T-helper 22 cell (primary cell): ENCODE data around the gene RCN2.
A peak's percentile ranks its signal among the peaks of the same experiment; 100 is the strongest.
"Not testable (repeated sequence)": the region's sequence is repeated elsewhere in the genome, so short reads cannot be mapped to it uniquely, and the experiment has no call there.

Source experiments
- DNase-seq: peaks from one replicate; pipeline ENCODE4 v3.0.0-alpha.2; 2020; ENCODE audit warnings: low read depth

Gene RCN2

GRCh38 chr15:76932135-76932966 lies 802 bp downstream of the RCN2 start:
- no peak for DNase-seq

DNA sequence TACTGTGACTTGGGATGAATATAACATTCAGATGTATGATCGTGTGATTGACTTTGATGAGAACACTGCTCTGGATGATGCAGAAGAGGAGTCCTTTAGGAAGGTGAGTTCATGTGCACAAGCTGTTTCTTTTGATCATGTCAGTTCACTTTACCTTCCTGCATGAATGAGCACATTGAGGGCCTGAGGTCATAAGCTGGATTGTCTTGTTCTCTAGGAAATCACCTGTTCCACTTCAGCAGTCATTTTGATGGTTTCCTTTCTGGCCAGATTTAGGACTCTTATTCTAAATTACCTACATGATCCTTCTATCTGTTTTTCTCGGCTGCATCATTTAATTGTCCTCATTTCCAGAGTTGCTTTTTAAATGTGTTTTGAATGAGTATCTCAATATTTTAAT lies 4.1 kb downstream of the RCN2 start:
- DNase-seq, result no peak

DNA sequence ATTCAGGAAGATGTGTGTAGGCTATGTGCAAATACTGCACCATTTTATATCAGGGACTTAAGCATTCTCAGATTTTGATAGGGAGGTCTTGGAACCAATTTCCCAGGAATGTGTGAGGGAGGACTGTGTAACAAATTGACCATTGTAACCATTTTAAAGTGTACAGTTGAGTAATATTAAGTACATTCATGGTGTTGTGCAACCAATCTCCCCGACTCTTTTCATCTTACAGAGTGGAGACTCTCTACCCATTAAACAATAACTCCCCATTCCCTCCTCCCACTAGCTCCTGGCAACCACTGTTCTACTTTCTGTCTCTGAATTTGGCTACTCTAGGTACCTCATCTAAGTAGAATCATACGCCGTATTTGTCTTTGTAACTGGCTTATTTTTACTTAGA lies 5.1 kb downstream of the RCN2 start:
- no peak for DNase-seq

DNA sequence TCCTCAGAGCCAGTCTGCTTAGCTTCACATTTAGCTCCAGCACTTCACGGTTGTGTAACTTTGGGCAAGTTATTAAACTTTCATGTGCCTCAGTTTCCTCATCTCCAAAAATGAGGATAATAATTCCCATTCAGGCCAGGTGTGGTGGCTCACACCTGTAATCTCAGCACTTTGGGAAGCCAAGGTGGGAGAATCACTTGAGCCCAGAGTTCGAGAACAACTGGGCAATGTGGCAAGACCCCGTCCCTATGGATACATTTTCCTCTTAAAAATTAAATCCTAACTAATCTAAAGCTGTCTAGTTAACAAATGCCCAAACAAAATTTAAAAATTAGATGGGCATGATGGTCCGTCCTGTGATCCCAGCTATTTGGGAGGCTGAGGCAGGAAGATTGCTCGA lies 7.2 kb downstream of the RCN2 start:
- no peak for DNase-seq

DNA sequence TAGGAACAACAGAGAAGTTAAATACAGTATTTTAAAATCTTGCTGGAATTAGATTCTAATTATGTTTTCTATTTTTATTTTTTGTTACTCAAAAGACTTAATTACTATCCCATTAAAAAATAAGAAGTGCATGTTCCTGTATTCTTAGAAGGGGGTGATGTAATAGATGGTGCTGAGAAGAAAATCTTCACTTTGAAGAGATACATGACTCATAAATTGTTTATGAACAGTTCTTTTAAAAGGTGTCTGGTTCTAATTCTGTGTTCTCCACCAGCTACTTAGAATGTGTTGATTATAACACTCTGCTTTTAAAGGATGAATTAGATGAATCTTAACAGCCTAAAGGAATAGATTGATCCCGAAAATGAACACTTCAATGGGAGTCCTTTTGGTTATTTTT lies 8.2 kb downstream of the RCN2 start:
- DNase-seq, result no peak

DNA sequence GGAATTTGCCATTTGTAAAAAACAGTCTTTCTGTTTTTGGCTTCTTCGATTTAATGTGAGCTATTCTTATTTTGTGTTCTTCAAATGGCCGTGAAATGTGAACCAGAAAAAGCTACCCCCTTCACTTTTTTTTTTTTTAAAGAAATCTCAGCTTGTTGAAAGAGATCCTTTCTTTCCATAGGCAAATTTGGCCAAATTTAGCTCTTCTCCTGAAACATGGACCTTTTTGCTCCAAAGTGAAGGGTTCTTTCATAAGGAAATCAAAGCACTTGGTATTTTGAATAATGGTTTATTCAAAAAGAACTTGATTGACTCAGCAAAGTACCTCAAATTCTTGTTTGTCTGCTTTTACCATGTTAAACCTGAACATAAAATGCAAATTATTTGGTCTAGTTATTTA lies 10.1 kb downstream of the RCN2 start:
- no peak for DNase-seq

- no peak for DNase-seq
These were observed 10.8 kb downstream of the RCN2 start for GRCh38 chr15:76942331-76942730.

DNA sequence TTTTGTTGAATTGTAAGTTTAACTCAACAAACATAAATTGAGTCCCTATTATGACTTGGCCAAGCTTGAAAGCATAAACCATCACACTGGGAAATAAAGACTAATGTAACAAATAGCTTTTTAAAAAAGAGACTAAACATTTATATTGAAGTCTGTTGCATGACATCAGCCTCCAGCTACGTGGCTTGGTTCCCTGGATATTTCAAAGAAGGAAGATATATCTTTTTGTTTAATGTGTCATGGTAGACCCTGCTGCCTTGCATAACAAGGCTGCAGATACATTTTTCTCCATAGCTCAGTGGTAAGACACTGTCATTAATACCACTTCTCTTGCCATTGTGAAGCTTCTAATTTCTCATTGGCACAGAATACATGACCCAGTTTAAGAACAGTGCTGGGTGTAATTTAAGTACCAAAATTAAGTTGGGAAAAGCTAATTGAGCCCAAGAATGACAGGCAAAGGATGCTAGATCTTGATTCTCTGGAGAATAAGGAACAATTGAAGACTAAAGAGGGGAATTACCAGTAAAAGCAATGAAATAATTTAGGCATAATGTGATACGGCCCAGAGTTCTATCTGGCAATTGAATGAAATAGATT lies 14.0 kb downstream of the RCN2 start:
- DNase-seq, result no peak

- no peak for DNase-seq
These were observed 15.9 kb downstream of the RCN2 start for GRCh38 chr15:76947454-76947853.

GRCh38 chr15:76951220-76951619 lies 19.7 kb downstream of the RCN2 start:
- no peak for DNase-seq

- no peak for DNase-seq
These were observed 22.4 kb downstream of the RCN2 start for GRCh38 chr15:76953913-76954312.

- no peak for DNase-seq
These were observed 23.2 kb downstream of the RCN2 start for GRCh38 chr15:76954744-76955143.

GRCh38 chr15:76961268-76962011 lies 29.9 kb downstream of the RCN2 start:
- DNase-seq, result no peak

DNA sequence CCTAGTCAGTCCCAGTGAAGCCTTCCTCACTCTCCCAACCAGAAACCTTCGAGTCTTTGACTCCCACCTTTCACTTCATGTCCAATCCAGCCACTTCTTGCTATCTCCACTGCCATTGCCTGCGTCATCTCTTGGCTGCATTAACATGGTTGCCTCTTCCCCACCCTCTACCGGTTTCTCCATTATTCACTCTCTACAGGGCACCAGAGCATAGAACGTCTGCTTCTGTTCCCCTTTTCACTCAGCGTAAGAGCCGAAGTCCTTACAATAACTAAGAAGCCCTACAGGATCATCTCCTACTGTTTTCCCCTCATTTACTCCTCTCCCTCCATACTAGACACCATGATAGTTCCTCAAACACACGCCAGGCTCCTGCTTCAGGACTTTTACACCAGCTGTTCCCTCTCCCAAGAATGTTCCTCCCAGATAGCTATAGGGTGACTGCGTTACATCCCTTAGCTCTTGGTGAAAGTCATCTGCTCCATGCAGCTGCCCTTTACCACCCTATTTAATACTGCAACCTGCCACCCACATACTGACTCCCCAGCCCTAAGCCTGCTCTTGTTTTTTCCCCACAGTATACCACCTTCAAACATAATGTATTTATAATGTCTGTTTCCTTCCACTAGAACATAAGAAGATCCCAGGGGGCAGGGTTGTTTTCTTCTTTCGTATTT lies 30.9 kb downstream of the RCN2 start:
- DNase-seq, result no peak

GRCh38 chr15:76963596-76963995 lies 32.0 kb downstream of the RCN2 start:
- DNase-seq, result no peak

DNA sequence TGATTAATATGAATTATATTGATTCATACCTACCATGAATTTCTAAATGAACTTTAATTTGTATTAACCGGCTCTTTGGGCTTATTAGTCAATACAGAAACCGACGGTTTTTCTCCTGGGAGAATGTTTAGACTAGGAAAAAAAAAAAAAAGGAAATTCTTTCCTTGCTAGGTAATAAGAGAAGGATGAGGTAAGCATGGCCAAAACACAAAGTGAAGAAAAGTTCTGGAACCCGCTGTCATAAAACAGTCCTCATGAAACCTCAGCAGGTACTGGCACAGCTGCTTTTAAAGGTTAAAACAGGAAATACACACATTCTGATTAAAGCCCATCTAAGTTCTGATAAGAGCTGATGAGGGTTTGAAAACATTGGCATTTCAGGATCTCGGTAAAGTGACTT lies 32.6 kb downstream of the RCN2 start:
- no peak for DNase-seq

DNA sequence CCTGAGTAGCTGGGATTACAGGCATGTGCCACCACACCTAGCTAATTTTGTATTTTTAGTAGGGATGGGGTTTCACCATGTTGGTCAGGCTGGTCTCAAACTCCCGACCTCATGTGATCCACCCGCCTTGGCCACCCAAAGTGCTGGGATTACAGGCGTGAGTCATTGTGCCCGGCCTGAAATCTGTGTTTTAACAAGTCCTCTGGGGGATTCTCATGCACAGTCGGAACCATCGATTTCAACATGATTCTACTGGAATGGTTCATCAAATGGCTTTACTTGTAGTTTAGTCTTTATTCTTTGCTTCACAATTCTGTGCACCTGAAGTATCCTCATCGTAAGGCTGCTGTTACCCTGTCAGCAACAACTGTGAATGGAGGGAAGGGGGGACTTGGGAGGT lies 34.5 kb downstream of the RCN2 start:
- DNase-seq, result not testable (repeated sequence)

DNA sequence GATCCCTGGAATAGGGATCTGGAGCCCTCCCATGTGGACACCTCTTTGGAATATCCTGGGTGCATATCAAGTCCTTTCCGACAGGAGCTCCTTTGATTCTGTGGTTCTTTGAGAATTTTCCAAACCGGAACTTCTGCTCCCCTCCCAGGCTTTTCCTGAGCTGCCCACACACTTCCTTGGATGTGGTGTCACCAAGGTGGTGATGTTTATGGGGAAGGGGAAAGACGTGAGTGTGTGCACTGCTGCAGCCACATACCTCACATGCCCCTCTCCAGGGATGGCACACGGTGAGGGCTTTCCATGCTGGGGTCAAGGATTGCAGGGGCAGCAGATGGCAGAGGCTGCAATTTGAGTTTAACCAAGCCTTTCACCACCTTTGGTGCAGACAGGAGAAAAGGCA lies 35.5 kb downstream of the RCN2 start:
- no peak for DNase-seq

- no peak for DNase-seq
These were observed 36.8 kb downstream of the RCN2 start for GRCh38 chr15:76968306-76968705.

GRCh38 chr15:76972389-76973361 lies 41.1 kb downstream of the RCN2 start:
- DNase-seq, result no peak

GRCh38 chr15:76973362-76973743 lies 41.8 kb downstream of the RCN2 start:
- peak; percentile 37 for DNase-seq
